Endometrium (tissue), 2 donors: ENCODE results near the gene MED27.

Source experiments
- FAIRE-seq: peaks from 2 replicates; lab custom pipeline; 2012; peaks lifted over from hg19 to GRCh38; lab: Jason Lieb, UNC
- donor health status: control.
- donor health status: control.

MED27 gene

GRCh38 chr9:131997779-131998178 lies 81.9 kb downstream of the MED27 start:
- FAIRE-seq: no peak

GRCh38 chr9:131997076-131997475 lies 82.6 kb downstream of the MED27 start:
- FAIRE-seq: no peak

GRCh38 chr9:131995382-131995781 lies 84.3 kb downstream of the MED27 start:
- no peak for FAIRE-seq

GRCh38 chr9:131994364-131995125 lies 85.1 kb downstream of the MED27 start:
- no peak for FAIRE-seq

GRCh38 chr9:131992906-131993657 lies 86.6 kb downstream of the MED27 start:
- no peak for FAIRE-seq

GRCh38 chr9:131987232-131987631 lies 92.4 kb downstream of the MED27 start:
- no peak for FAIRE-seq

- FAIRE-seq: no peak
Measured at GRCh38 chr9:131986576-131986975, 93.1 kb downstream of the MED27 start.

GRCh38 chr9:131986089-131986488 lies 93.6 kb downstream of the MED27 start:
- no peak for FAIRE-seq

GRCh38 chr9:131984564-131984963 lies 95.1 kb downstream of the MED27 start:
- no peak for FAIRE-seq

GRCh38 chr9:131982671-131983239 lies 96.9 kb downstream of the MED27 start:
- FAIRE-seq: no peak

GRCh38 chr9:131982102-131982501 lies 97.6 kb downstream of the MED27 start:
- FAIRE-seq: no peak

- no peak for FAIRE-seq
Measured at GRCh38 chr9:131981116-131981776, 98.4 kb downstream of the MED27 start.

- FAIRE-seq: no peak
Measured at GRCh38 chr9:131980267-131981016, 99.2 kb downstream of the MED27 start.

GRCh38 chr9:131977109-131977838 lies 102.4 kb downstream of the MED27 start:
- no peak for FAIRE-seq

GRCh38 chr9:131976157-131977108 lies 103.2 kb downstream of the MED27 start:
- FAIRE-seq: no peak

GRCh38 chr9:131972889-131973288 lies 106.8 kb downstream of the MED27 start:
- no peak for FAIRE-seq

GRCh38 chr9:131971482-131972074 lies 108.1 kb downstream of the MED27 start:
- FAIRE-seq: no peak

- FAIRE-seq: no peak
Measured at GRCh38 chr9:131969469-131969989, 110.1 kb downstream of the MED27 start.

GRCh38 chr9:131968632-131969031 lies 111.0 kb downstream of the MED27 start:
- no peak for FAIRE-seq
